ENCODE data around the gene TLR9. TPM values are rescaled to one million over a fixed set of nuclear protein-coding genes. Genes with fewer than 3 reads are reported as not detected.

Gene TLR9
- total RNA-seq, 5 donors from 2014 or later (not counting 1 experiment from before 2014, with no cell fraction given), result 0.54 to 2.9 (median 2.1) TPM; not detected in 1

- H3K4me1 ChIP-seq (ENCODE audit: control insufficient read depth in 1 of 2, extremely low read depth in 1 of 2, insufficient read depth in 2 of 2, low read length in 2 of 2), result no peaks in the 10 kb centered on the region
- Mint-ChIP-seq H3K27me3 (no peaks in the 10 kb centered on the region), H3K4me3 (no peak overlapping the region), H3K9me3 (no peaks in the 10 kb centered on the region), H3K36me3 (no peaks in the 10 kb centered on the region), H3K27ac (no peak overlapping the region), H3K4me1 (peaks cover 0 to 2% (median 0%) of the 10 kb centered on the region in 3 donors)
- no peaks in the 10 kb centered on the region for H3K9me3 ChIP-seq
- H3K4me3 ChIP-seq (ENCODE audit: control insufficient read depth in 1 of 2, extremely low read depth in 1 of 2, low read length in 1 of 2), result no peak overlapping the region
- peaks cover 0 to 10% of the 10 kb centered on the region in 2 experiments for H3K27me3 ChIP-seq (replicated peaks in 1 of 2; ENCODE audit: control insufficient read depth in 2 of 2, extremely low read depth in 1 of 2, insufficient read depth in 2 of 2, low read length in 1 of 2)
- POLR2A ChIA-PET, result no interaction called here
- no peaks in the 10 kb centered on the region for H3K36me3 ChIP-seq (ENCODE audit: control insufficient read depth in 2 of 2, extremely low read depth in 1 of 2, insufficient read depth in 1 of 2, low read length in 1 of 2)
- H3K27ac ChIP-seq (ENCODE audit: low read length), result no peak overlapping the region
- CTCF ChIA-PET, result no interaction called here
- ATAC-seq (replicated peaks in 1 of 4), result no peak
- 82% methylated on average over 9 of the region's 9 CpGs for WGBS (ENCODE audit: insufficient coverage)
- no peak for DNase-seq
Observed at GRCh38 chr3:52174896-52175295, 50.5 kb downstream of the TLR9 start.

- Histone ChIP-seq H3K27ac (ENCODE audit: low read length) (no peak overlapping the region), H3K27me3 (replicated peaks in 1 of 2; ENCODE audit: control insufficient read depth in 2 of 2, extremely low read depth in 1 of 2, insufficient read depth in 2 of 2, low read length in 1 of 2) (peaks cover 0 to 7% of the 10 kb centered on the region in 2 experiments), H3K4me3 (ENCODE audit: control insufficient read depth in 1 of 2, extremely low read depth in 1 of 2, low read length in 1 of 2) (no peak overlapping the region), H3K9me3 (no peaks in the 10 kb centered on the region), H3K36me3 (ENCODE audit: control insufficient read depth in 2 of 2, extremely low read depth in 1 of 2, insufficient read depth in 1 of 2, low read length in 1 of 2) (no peaks in the 10 kb centered on the region), H3K4me1 (ENCODE audit: control insufficient read depth in 1 of 2, extremely low read depth in 1 of 2, insufficient read depth in 2 of 2, low read length in 2 of 2) (no peaks in the 10 kb centered on the region)
- DNase-seq (no peak), ATAC-seq (replicated peaks in 1 of 4) (no peak)
- H3K4me3 Mint-ChIP-seq, result no peak overlapping the region
- H3K4me1 Mint-ChIP-seq, result peaks cover 0 to 2% (median 0%) of the 10 kb centered on the region in 3 donors
- ChIA-PET POLR2A (interaction anchor here in 1 of 2 donors (0.7 kb wide), 1 partner anchor 16 kb away, joined by 4 read pairs; no protein-coding TSS in a partner anchor), CTCF (no interaction called here)
- H3K27me3 Mint-ChIP-seq, result no peaks in the 10 kb centered on the region
- H3K36me3 Mint-ChIP-seq, result no peaks in the 10 kb centered on the region
- 100% methylated on average over 1 of the region's 1 CpG for WGBS (ENCODE audit: insufficient coverage)
- H3K9me3 Mint-ChIP-seq, result no peaks in the 10 kb centered on the region
- no peak overlapping the region for H3K27ac Mint-ChIP-seq
Observed at GRCh38 chr3:52173101-52173500, 52.3 kb downstream of the TLR9 start.

- Histone ChIP-seq H3K27me3 (replicated peaks in 1 of 2; ENCODE audit: control insufficient read depth in 2 of 2, extremely low read depth in 1 of 2, insufficient read depth in 2 of 2, low read length in 1 of 2) (peaks cover 0 to 2% of the 10 kb centered on the region in 2 experiments), H3K4me1 (ENCODE audit: control insufficient read depth in 1 of 2, extremely low read depth in 1 of 2, insufficient read depth in 2 of 2, low read length in 2 of 2) (no peaks in the 10 kb centered on the region), H3K4me3 (ENCODE audit: control insufficient read depth in 1 of 2, extremely low read depth in 1 of 2, low read length in 1 of 2) (no peak overlapping the region), H3K36me3 (ENCODE audit: control insufficient read depth in 2 of 2, extremely low read depth in 1 of 2, insufficient read depth in 1 of 2, low read length in 1 of 2) (no peaks in the 10 kb centered on the region), H3K9me3 (no peaks in the 10 kb centered on the region), H3K27ac (ENCODE audit: low read length) (no peak overlapping the region)
- no peaks in the 10 kb centered on the region for H3K9me3 Mint-ChIP-seq
- DNase-seq, result no peak
- no peaks in the 10 kb centered on the region for H3K36me3 Mint-ChIP-seq
- ChIA-PET POLR2A (interaction anchor here in 1 of 2 donors (0.7 kb wide), 1 partner anchor 15 kb away, joined by 4 read pairs; no protein-coding TSS in a partner anchor), CTCF (no interaction called here)
- no peaks in the 10 kb centered on the region for H3K27me3 Mint-ChIP-seq
- peaks cover 0 to 2% (median 0%) of the 10 kb centered on the region in 3 donors for H3K4me1 Mint-ChIP-seq
- 89% methylated on average over 3 of the region's 5 CpGs for WGBS (ENCODE audit: insufficient coverage)
- H3K27ac Mint-ChIP-seq, result no peak overlapping the region
- ATAC-seq (replicated peaks in 1 of 4), result no peak
- H3K4me3 Mint-ChIP-seq, result no peak overlapping the region
Observed at GRCh38 chr3:52172262-52172757, 53.1 kb downstream of the TLR9 start.

- Histone ChIP-seq H3K9me3 (no peaks in the 10 kb centered on the region), H3K4me3 (ENCODE audit: control insufficient read depth in 1 of 2, extremely low read depth in 1 of 2, low read length in 1 of 2) (no peak overlapping the region), H3K4me1 (ENCODE audit: control insufficient read depth in 1 of 2, extremely low read depth in 1 of 2, insufficient read depth in 2 of 2, low read length in 2 of 2) (no peaks in the 10 kb centered on the region), H3K36me3 (ENCODE audit: control insufficient read depth in 2 of 2, extremely low read depth in 1 of 2, insufficient read depth in 1 of 2, low read length in 1 of 2) (no peaks in the 10 kb centered on the region), H3K27ac (ENCODE audit: low read length) (no peak overlapping the region), H3K27me3 (replicated peaks in 1 of 2; ENCODE audit: control insufficient read depth in 2 of 2, extremely low read depth in 1 of 2, insufficient read depth in 2 of 2, low read length in 1 of 2) (no peaks in the 10 kb centered on the region)
- Mint-ChIP-seq H3K36me3 (no peaks in the 10 kb centered on the region), H3K4me3 (no peak overlapping the region), H3K27me3 (no peaks in the 10 kb centered on the region), H3K27ac (no peak overlapping the region), H3K4me1 (peaks cover 0 to 2% (median 0%) of the 10 kb centered on the region in 3 donors), H3K9me3 (no peaks in the 10 kb centered on the region)
- ATAC-seq (replicated peaks in 1 of 4) (no peak), DNase-seq (no peak)
- 92% methylated on average over 3 of the region's 3 CpGs for WGBS (ENCODE audit: insufficient coverage)
- ChIA-PET POLR2A (no interaction called here), CTCF (no interaction called here)
Observed at GRCh38 chr3:52171514-52172261, 53.8 kb downstream of the TLR9 start.

Other genes with a start within 250 kb of the TLR9 start
- 10 to 100 TPM in 3 of 5 donors, 1 to 10 TPM in 2; 6.2 to 19.0 (median 13.3) TPM for gene ACY1, start 242.1 kb downstream of the TLR9 start, total RNA-seq
- gene RPL29, start 229.8 kb downstream of the TLR9 start, total RNA-seq, result 1,000 to 10,000 TPM; 1,518 to 1,711 (median 1,629) TPM
- 10 to 100 TPM; 11.3 to 41.3 (median 39.0) TPM for gene DUSP7, start 169.1 kb downstream of the TLR9 start, total RNA-seq
- gene POC1A, start 71.2 kb downstream of the TLR9 start, total RNA-seq, result 1 to 10 TPM in 3 of 5 donors, under 1 TPM in 2; 0.91 to 1.9 (median 1.7) TPM
- gene ALAS1, start 27.5 kb downstream of the TLR9 start, total RNA-seq, result 10 to 100 TPM; 12.2 to 32.7 (median 27.1) TPM
- 10 to 100 TPM; 49.8 to 99.9 (median 88.3) TPM for gene TWF2, start 13.5 kb upstream of the TLR9 start, total RNA-seq
- 10 to 100 TPM; 63.4 to 78.1 (median 73.4) TPM for gene PPM1M, start 20.1 kb upstream of the TLR9 start, total RNA-seq
- gene WDR82, start 53.0 kb upstream of the TLR9 start, total RNA-seq, result 100 to 1,000 TPM; 119 to 159 (median 154) TPM
- 10 to 100 TPM; 36.7 to 42.5 (median 37.5) TPM for gene GLYCTK, start 62.2 kb upstream of the TLR9 start, total RNA-seq
- 10 to 100 TPM; 41.5 to 72.0 (median 44.2) TPM for gene DNAH1, start 90.7 kb upstream of the TLR9 start, total RNA-seq
- gene BAP1, start 184.4 kb upstream of the TLR9 start, total RNA-seq, result 100 to 1,000 TPM in 3 of 5 donors, 10 to 100 TPM in 2; 94.3 to 108 (median 103) TPM
- gene PHF7, start 185.0 kb upstream of the TLR9 start, total RNA-seq, result 10 to 100 TPM; 12.2 to 17.0 (median 15.7) TPM
- gene SEMA3G, start 219.5 kb upstream of the TLR9 start, total RNA-seq, result 1 to 10 TPM in 4 of 5 donors, under 1 TPM in 1; 0.75 to 1.9 (median 1.4) TPM
- gene TNNC1, start 228.4 kb upstream of the TLR9 start, total RNA-seq, result 1 to 10 TPM; 2.8 to 8.8 (median 4.5) TPM
- 100 to 1,000 TPM; 152 to 171 (median 157) TPM for gene NISCH, start 230.0 kb upstream of the TLR9 start, total RNA-seq